SU-DHL-6 (cell line): ENCODE data around the gene GRAMD1A.

Source experiments
- CTCF ChIP-seq: fragments of 200-600 bp; sonication (generic); IDR thresholded peaks from one replicate; pipeline ENCODE4 v1.5.1; 2017; ENCODE audit warnings: antibody characterized with exemption, mild to moderate bottlenecking, low read length, moderate library complexity; ENCODE audit not compliant: insufficient read depth, poor library complexity, severe bottlenecking
- EZH2phosphoT487 ChIP-seq: fragments of 200-600 bp; sonication (generic), shearing (Covaris generic); conservative IDR thresholded peaks from 2 replicates; pipeline ENCODE4 v1.6.1; 2018; ENCODE audit warnings: mild to moderate bottlenecking, antibody characterized with exemption, low read length, moderate library complexity, mixed read lengths

DNA sequence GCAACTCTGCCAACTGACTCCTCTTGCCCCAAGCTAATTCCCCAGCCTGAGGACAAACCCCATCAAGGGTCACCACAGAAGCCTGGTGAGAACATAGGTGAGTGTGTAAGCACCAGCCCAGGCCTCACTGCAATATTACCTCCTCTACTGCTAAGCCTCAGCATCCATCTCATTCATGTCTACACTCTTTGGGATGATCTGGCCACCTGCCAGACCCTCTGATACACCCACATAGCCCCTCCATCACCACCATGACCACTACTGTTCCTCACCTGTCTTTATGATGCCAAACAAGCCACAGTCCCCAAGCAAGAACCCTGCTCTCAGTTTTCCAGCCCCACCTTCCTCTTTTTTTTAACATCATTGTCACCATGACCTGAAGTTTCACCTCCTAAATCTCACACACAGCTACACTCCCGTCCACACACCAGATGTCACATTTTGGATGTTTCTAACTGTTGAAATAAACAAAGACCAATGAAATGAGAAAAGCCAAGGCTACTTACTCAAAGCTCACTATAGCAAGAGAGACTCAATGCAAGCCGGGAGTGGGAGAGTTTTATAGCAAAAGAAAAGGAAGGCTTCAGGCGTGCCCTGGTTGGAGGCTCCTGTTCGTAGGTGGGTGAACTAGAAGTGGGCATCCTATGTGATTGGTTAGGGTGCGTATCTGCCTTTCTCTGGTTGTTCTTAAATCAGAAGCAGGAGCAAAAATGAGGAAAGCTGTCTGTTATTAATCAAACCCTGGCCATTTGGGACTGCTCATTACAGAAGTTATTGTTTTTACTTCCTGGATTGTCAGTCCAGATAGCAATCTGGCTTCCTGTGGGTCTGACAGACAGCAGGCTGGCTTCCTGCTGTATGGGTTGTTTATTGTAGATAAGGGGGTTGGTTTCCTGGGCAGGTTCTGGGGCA, 38.1 kb upstream of the GRAMD1A start:
- no peak for TF ChIP-seq CTCF
- TF ChIP-seq EZH2phosphoT487 = no peak
